ENCODE measurements around the gene RUSC1.
"Not testable (repeated sequence)": the region's sequence is repeated elsewhere in the genome, so short reads cannot be mapped to it uniquely, and the experiment has no call there.

Gene RUSC1, protein sequence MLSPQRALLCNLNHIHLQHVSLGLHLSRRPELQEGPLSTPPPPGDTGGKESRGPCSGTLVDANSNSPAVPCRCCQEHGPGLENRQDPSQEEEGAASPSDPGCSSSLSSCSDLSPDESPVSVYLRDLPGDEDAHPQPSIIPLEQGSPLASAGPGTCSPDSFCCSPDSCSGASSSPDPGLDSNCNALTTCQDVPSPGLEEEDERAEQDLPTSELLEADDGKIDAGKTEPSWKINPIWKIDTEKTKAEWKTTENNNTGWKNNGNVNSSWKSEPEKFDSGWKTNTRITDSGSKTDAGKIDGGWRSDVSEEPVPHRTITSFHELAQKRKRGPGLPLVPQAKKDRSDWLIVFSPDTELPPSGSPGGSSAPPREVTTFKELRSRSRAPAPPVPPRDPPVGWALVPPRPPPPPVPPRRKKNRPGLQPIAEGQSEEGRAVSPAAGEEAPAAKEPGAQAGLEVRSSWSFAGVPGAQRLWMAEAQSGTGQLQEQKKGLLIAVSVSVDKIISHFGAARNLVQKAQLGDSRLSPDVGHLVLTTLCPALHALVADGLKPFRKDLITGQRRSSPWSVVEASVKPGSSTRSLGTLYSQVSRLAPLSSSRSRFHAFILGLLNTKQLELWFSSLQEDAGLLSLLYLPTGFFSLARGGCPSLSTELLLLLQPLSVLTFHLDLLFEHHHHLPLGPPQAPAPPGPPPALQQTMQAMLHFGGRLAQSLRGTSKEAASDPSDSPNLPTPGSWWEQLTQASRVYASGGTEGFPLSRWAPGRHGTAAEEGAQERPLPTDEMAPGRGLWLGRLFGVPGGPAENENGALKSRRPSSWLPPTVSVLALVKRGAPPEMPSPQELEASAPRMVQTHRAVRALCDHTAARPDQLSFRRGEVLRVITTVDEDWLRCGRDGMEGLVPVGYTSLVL

DNA sequence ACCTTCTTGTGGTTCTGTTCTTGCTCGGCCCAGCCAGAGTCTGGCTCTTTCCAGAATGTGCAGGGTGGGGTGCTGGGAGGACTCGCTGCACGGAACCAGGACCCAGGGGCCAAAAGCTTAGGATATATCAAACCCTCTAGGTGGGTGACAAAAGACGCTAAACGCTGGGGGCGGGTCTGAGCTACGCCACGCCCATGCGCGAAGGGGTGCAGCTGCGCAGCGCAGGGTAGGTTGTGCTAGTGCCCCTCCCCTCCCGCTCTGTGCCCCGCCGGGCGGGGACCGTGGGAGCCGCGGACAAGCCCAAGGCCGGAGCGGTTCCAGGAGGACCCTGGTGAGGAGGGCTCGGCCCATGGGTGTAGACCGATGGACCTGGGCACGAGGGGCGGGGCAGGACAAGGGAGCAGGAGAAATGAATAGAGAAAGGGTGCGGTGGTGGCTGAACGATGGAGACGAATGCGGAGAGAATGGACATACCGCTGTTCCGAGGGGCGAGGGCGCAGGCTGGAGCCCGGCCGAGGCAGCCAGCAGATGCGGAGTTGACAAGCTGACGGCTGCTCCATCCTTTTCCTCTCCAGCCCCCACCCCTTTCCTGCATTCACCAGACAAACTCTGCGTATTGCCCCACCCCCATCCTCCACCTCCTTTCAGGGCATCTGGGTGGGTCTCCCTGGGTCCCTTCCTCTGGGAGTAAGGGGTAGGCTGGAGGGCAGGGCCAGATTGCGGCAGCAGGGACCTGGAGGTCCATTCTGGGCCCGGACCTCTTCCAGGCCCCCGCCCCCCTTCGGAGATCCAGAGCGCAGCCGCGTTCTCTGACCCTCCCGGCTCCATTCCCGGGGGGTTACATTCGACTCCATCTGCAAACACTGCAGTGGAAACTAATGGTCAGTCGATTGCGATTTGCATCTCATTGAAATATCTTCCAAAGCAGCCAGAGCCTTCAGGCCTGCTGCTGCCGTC is at the start of gene RUSC1:
RUSC1 (plus strand) TSS at position 234 of the 957 bp plus-strand sequence. CDS start 880 bp downstream, outside the sequence.
- DNase-seq (ENCODE audit: low read depth in 2 of 2), result peak; percentile 59 to 68

DNA sequence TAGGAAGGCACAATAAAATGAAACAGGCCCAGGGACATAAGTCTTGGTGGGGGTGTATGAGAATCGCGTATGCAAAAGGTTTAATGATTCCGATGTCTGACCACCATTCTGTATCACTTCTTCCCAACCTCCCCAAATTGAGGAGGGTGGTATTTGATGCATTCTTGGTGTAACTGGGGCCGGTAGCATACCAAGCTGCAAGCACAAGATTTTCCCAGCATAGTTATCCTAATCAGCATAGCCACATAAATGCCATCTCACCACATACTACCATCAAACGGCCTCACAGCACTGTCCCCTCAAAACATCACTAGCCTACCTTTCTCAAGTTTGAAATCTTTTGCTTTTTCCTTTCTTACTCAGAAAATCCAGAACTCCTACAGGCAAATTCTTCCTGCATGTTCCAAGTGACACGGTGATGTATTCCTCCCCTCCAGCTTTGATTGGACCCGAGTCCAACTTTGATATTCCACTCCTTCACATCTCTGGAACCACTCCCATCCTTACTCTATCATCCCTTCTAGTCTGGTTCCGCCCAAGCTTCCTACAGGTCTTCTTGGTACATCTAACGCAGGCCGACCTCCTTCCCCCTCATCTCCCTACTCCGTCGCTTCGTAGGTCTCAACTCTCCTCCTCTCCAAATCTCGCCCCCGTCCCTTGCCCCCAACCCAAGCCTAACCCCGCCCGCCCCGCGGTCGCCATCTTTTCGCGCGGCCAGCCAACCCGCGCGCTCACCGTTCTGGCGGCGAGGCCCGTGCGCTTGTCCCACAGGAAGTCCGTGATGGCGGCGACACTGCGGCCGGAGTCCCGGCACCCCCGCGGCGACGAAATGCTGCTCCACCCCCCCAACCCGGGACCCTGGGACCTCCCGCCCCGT is 48.0 kb upstream of the RUSC1 start:
- no peak for DNase-seq (ENCODE audit: low read depth in 2 of 2)

DNA sequence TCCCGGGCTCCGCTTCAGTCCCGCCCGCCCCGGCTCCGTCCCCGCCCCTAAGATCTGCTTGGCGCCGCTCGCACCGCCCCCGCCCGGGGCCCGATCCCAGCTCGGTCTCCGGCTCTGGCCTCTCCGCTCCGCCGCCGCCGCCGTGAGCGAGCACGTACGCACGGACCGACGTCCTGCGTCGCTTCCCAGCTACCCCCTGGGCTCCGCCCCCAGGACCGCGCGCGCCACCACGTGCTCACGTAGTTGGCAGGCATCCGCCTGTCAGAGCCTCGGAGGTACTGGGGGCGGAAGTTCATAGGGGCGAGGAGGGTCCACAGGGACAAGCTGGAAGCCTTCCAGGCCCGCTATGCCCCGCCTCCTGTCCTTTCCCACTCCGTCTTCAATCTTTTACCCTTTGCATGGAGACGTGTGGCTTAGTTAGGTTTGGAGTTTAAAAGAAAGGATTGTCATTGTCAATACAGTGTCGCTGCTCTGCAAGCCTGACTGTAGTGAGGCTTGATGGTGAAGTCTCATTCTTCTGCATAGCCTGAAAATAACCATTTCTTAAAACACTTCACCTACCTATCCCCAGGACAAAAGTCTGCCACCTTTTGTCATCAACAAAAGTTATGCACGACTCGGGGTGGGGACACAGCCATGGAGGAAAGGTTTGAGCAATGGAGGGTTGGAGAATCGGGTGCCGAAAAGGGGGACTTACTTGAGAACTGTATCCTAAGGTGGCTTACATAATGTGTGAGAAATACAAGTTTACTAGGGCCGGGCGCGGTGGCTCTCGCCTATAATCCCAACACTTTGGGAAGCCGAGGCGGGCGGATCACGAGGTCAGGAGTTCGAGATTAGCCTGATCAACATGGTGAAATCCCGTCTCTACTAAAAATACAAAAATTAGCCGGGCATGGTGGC is 47.1 kb upstream of the RUSC1 start, which contains the start of gene CLK2:
CLK2 (minus strand) TSS at position 162 of the 903 bp plus-strand sequence. CDS start 2,527 bp downstream, outside the sequence.
- DNase-seq (ENCODE audit: low read depth in 2 of 2), result peak; percentile 98

DNA sequence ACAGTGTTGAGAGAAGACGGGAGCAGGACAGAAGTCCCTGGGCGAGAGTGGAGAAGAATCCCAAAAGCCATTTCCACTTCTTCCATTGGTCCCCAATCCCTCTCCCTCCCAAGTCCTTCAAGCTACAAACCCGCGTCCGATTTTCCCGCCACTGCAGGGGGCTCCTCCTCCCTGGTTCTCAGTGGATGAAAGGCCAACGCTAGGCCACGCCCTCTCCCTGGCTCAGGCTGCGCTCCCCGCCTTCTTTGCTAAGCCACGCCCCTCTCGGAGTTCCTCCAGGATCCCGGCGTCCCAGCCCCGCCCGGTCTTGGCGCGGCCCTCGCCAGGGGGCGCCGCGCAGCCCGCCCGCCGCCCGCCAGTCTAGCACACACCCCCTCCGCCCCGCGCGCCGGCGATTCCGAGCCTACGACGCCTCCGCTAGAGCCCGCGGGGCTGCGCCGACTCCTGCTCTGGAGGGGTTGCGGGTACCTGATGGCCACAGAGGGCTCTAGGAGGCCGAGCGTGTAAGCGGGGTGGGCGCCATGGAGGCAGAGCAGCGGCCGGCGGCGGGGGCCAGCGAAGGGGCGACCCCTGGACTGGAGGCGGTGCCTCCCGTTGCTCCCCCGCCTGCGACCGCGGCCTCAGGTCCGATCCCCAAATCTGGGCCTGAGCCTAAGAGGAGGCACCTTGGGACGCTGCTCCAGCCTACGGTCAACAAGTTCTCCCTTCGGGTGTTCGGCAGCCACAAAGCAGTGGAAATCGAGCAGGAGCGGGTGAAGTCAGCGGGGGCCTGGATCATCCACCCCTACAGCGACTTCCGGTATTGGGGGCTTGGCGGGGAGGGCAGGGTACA is 43.4 kb upstream of the RUSC1 start, which contains the start of gene HCN3:
HCN3 (plus strand) TSS at position 394 of the 832 bp plus-strand sequence; CDS start at position 522, 128 bp downstream.
- peak; percentile 94 for DNase-seq (ENCODE audit: low read depth in 2 of 2)

DNA sequence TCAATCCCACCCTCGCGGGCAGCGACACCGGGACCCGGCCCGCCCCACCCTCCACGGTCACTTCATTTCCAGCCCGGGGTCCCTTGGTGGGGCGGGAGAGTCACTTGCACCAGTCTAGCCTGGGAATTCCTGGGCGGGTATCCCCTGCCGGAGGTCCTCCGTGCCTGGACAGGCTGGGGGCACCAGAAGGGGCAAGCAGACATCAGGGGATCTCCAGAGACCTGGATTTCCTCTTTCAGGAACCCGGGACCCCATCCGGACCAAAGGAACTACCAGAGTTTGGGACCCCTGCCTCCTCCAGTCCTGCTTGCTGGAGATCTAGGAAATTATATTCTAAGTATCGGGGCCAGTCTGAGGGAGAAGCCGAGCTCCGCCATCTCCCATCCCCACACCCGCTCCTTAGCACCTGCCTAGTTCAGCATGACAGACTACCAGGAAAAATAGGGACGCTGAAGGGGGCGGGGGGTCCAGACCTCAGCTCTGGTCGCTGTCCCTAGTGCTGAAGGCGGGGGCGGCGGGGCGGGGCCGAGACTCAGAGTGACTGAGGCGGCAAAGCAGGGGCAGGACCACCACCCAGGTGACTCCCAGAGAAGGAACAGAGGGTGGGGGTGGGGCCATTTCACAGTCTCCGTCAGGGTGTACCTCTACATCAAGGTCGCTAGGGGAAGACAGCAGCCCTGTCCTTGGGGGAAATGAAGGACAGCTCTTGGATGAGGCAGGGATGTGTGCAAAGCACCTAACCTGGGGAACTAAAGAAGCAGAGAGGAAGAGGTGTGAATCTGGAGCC is 42.6 kb upstream of the RUSC1 start:
- peak; percentile 57 to 68 for DNase-seq (ENCODE audit: low read depth in 2 of 2)

DNA sequence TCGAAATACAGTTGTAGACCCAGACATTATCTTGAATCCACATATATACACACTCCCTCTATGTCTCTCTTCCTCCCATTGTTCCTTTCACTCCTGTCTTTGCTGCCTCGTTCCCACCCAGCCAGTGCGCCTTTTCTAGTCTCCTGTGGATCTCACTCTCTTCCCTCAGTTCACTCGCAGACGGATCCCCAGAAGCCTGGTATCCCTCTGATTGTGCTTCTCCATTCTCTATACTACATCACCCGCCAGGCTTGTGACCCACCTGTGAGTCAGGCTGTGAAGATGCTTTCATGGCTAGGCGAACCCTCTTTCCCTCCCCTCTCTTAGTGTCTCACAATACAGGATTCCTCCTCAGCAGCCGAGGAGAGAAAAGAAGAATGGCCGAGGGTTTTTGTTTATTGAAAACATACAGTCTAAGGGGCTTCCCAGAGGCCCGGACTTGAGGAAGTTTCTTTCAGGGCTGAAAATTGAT is 42.0 kb upstream of the RUSC1 start:
- DNase-seq (ENCODE audit: low read depth in 2 of 2), result no peak

DNA sequence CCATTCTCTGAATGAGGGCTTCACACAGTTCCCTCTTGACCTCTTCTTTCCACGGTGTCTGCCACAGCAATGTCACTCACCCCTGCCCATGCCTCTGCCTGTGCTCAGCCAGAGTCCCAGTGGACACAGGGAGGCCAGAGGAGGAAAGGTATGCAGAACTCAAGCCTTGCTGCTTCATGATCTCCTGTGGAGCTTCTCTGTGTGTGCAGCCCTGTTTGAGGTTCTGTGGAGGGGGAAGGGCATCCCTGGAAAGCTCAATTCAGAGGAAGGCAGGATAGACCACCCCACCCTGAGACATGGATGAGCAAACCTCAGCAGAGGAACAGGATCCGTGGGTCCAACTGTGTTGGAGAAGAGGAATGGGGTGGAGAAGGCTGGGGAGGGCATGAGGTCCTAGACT is 41.4 kb upstream of the RUSC1 start:
- no peak for DNase-seq (ENCODE audit: low read depth in 2 of 2)

DNA sequence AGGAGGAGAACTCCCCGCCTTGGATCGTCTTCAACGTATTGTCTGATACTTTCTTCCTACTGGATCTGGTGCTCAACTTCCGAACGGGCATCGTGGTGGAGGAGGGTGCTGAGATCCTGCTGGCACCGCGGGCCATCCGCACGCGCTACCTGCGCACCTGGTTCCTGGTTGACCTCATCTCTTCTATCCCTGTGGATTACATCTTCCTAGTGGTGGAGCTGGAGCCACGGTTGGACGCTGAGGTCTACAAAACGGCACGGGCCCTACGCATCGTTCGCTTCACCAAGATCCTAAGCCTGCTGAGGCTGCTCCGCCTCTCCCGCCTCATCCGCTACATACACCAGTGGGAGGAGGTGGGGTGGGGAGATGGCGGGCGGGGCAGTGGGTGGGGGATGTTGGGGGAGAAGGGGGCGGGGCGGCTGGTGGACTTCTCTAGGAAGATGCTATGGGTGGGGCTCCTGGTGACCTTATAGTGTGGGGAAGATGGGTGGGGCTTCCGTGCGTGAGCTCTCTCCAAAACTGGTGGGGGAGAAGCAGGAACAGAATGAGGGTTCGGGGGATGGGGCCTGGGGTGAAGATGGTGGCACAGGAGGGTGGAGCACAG is 38.1 kb upstream of the RUSC1 start:
- no peak for DNase-seq (ENCODE audit: low read depth in 2 of 2)

DNA sequence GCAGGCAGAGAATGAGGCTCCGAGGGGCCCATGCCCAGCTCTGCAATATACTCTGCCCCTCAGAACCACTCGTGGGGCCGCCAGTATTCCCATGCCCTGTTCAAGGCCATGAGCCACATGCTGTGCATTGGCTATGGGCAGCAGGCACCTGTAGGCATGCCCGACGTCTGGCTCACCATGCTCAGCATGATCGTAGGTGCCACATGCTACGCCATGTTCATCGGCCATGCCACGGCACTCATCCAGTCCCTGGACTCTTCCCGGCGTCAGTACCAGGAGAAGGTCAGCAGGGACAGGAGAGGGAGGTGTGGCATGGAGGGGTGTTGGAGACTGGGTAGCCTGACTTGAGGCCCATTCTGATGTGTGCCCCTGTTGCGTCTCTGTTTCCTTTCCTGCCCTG is 36.2 kb upstream of the RUSC1 start:
- DNase-seq (ENCODE audit: low read depth in 2 of 2), result no peak

DNA sequence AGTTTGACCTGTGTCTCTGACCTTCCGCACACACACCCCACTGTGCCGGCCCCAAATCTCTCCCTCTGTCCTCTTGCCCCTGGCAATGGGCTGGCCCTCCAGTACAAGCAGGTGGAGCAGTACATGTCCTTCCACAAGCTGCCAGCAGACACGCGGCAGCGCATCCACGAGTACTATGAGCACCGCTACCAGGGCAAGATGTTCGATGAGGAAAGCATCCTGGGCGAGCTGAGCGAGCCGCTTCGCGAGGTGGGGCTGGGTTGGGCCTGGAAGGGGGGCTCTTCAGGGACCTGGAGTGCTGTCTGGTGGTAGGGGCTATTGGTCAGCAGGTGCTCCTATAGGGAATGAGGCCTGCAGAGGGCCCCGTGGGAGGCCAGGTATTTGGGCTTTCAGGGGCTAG is 35.6 kb upstream of the RUSC1 start:
- no peak for DNase-seq (ENCODE audit: low read depth in 2 of 2)

DNA sequence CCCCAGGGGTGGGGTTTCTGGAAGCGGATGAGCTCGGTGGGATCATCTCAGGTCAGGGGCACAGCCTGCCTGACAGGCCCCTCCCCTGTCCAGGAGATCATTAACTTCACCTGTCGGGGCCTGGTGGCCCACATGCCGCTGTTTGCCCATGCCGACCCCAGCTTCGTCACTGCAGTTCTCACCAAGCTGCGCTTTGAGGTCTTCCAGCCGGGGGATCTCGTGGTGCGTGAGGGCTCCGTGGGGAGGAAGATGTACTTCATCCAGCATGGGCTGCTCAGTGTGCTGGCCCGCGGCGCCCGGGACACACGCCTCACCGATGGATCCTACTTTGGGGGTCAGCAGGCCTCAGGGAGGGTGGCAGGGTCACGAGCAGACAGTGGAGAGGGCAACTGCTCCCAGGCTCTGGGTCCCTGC is 35.1 kb upstream of the RUSC1 start:
- DNase-seq (ENCODE audit: low read depth in 2 of 2), result no peak

DNA sequence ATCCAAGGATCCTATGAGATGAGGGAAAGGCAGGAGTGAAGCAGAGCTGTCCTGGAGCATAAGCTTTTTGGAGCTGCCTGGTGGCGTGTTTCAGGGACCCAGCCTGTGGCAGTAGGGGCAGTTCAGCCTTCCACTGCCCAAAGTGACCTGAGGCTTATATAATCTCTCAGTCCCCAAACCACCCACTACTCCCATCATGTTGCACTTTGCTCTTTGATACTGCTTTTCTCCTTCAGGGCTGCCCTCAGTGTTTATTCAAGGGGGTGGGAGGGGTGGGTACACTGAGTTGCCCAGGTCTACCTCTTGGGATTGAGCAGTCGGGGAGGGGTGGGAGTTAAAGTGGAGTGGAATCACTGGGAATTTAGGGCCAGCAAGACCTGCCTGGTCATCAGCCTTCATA is 34.1 kb upstream of the RUSC1 start:
- no peak for DNase-seq (ENCODE audit: low read depth in 2 of 2)

DNA sequence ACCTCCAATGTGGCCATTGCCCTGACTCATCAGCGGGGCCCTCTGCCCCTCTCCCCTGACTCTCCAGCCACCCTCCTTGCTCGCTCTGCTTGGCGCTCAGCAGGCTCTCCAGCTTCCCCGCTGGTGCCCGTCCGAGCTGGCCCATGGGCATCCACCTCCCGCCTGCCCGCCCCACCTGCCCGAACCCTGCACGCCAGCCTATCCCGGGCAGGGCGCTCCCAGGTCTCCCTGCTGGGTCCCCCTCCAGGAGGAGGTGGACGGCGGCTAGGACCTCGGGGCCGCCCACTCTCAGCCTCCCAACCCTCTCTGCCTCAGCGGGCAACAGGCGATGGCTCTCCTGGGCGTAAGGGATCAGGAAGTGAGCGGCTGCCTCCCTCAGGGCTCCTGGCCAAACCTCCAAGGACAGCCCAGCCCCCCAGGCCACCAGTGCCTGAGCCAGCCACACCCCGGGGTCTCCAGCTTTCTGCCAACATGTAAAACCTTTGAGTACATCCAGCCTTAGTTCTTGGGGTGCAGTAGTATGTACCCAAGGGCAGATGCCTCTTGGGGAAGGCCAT is 32.6 kb upstream of the RUSC1 start:
- DNase-seq (ENCODE audit: low read depth in 2 of 2), result no peak

DNA sequence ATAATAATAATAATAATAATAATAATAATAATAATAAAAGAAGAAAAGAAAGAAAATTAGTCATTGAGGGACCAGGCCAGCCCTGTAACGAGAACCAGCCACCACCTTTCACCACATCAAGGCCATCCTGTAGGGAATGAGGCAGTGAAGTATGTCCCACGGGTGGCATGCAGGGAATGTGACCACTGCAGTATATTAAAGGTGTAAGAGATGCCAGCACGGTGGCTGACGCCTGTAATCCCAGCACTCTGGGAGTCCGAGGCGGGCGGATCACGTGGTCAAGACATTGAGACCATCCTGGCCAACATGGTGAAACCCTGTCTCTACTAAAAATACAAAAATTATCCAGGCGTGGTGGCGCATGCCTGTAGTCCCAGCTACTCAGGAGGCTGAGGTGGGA is 29.7 kb upstream of the RUSC1 start:
- DNase-seq (ENCODE audit: low read depth in 2 of 2), result not testable (repeated sequence)

DNA sequence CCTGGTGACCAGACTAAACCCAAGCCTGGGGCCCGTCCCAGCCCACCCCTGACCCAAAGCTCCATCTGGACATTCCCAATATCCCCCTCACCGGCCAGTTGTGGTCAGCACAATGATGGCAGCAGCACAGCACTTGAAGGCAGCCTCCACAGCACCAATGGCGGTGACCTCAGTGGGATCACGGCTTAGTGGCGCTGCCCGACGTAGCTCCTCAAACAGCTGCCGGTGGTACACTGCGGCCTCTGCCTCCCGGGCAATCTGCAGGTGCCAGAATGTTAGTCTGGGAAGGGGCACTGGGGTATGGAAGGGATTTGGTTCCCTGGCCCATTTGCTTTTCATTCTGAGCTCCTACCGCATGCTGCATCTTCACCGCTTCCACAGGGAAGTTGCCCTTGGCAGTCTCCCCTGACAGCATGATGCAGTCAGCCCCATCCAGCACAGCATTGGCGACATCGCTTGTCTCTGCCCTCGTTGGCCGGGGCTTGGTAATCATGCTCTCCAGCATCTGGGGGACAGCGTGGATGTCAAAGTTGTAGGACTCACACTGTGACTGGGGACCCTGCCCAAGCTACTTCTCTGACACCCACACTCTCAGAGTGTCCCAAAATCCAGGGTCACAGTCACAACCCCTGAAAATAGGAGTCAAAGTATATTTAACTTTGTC is 27.5 kb upstream of the RUSC1 start:
- no peak for DNase-seq (ENCODE audit: low read depth in 2 of 2)
